Mesodermal cell (in vitro differentiated cells): ENCODE results near the gene ATP6V0C.
A peak's percentile ranks its signal among the peaks of the same experiment; 100 is the strongest.

Experiments used
- H3K27ac ChIP-seq: 2 replicates; pipeline ENCODE4 v1.7.0; 2013; ENCODE audit warnings: mild to moderate bottlenecking, low read depth, low read length, moderate library complexity; ENCODE audit not compliant: severe bottlenecking
- H3K36me3 ChIP-seq: 2 replicates; pipeline ENCODE4 v1.7.1; 2013; ENCODE audit warnings: mild to moderate bottlenecking, low read length, moderate library complexity; ENCODE audit not compliant: control insufficient read depth, insufficient read depth
- H3K4me1 ChIP-seq: one replicate; pipeline ENCODE4 v1.7.1; 2013; ENCODE audit warnings: mild to moderate bottlenecking, low read length; ENCODE audit not compliant: insufficient read depth, control insufficient read depth, poor library complexity, severe bottlenecking
- H3K4me3 ChIP-seq: 2 replicates; pipeline ENCODE4 v1.7.0; 2013; ENCODE audit warnings: low read length, control low read depth, mild to moderate bottlenecking; ENCODE audit not compliant: insufficient read depth, poor library complexity, severe bottlenecking; ENCODE audit errors: extremely low read depth
- H3K9me3 ChIP-seq: 2 replicates; pipeline ENCODE4 v1.7.1; 2013; ENCODE audit warnings: mild to moderate bottlenecking, low read length, moderate library complexity; ENCODE audit not compliant: control insufficient read depth
- WGBS, 2 experiments: methylation state at CpG; one replicate each; pipeline ENCODE4 v1.1.5; 2013; ENCODE audit warnings: missing lambda C conversion rate in 2 of 2; ENCODE audit not compliant: insufficient coverage in 2 of 2; 5-methylcytosine and 5-hydroxymethylcytosine counted together

ATP6V0C gene

DNA sequence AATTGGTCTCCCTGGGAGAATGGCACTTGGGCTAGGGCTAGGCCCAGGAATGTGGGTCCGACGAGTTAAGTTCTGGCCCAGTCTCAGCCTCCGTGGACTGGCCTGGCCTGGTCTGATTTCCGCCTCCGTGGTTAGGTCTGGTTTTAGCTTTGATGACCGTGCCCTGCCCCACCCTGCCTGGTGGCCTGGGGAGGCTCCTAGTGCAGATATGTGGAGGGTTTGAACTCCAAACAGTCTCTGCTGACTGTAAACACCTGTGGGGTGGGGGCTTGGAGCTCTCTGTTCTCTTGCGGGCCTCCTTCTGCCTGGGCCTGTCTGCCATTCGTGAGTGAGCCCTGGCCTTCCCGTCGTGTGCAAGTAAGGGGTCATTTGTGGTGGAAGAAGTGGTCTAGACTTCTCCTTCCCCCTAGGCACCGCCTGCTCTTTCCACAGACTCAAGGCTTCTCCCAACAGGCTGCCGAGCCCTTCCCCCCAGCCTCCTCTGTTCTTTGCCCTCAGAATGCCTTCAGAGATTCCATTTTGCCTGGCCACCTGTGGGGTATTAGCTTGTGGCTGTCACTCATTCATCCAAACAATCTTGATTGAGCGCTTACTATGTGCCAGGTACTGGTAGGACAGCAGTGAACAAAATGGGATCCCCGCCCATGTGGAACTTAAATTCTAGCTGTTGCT lies 1.6 kb downstream of the ATP6V0C start:
- Histone ChIP-seq H3K4me1 (peaks cover 39% of the 10 kb centered on the region), H3K36me3 (peaks cover 15% of the 10 kb centered on the region), H3K4me3 (peak overlapping the region; percentile 82), H3K9me3 (no peaks in the 10 kb centered on the region), H3K27ac (peak overlapping the region; percentile 62)
- WGBS, 2 experiments = 72 to 75% methylated on average over 6 to 8 of the region's 14 CpGs

DNA sequence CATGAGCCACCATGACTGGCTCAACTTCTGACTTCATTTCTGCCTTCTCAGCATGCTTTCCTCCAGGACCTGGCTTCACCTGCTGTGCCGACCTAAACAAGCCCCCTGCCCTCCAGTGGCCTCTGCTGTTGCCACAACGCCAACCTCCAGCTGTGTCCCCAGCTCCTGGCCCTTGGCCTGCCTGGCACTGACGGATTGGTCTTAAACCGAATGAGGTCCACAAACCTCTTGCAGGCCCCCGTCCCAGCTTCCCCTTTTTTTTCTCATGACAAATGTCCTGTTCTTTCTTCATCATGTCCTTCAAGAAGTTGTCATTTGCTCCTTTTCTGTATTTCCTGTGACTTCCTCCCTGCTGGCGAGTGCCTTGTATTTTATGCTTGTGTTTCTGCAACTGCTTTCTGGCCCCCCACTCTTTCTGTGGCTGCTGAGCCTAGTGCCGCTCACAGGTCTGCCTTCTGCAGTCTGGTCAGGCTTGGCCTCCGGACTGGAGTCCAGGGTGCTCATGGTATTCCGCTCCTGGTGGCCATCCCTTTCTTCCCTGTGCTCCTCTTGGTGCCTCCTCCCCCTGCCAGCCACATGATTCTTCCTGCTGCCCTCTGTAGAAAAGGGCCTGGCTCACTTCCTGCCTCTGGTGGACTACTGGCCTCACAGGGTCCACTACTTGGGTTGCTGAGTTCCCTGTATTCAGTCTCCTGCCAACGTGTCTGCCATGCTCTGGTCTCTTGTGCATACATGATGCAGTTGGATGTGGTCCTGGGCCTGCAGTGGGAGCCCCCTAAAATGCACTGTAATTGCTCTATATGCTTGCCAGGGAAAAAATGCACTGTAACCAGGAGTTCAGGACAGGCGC lies 2.9 kb downstream of the ATP6V0C start:
- Histone ChIP-seq H3K4me3 (no peak overlapping the region), H3K9me3 (no peaks in the 10 kb centered on the region), H3K27ac (peak overlapping the region; percentile 10), H3K36me3 (peaks cover 21% of the 10 kb centered on the region), H3K4me1 (peaks cover 40% of the 10 kb centered on the region)
- WGBS, 2 experiments = 90 to 95% methylated on average over 11 of the region's 11 CpGs

DNA sequence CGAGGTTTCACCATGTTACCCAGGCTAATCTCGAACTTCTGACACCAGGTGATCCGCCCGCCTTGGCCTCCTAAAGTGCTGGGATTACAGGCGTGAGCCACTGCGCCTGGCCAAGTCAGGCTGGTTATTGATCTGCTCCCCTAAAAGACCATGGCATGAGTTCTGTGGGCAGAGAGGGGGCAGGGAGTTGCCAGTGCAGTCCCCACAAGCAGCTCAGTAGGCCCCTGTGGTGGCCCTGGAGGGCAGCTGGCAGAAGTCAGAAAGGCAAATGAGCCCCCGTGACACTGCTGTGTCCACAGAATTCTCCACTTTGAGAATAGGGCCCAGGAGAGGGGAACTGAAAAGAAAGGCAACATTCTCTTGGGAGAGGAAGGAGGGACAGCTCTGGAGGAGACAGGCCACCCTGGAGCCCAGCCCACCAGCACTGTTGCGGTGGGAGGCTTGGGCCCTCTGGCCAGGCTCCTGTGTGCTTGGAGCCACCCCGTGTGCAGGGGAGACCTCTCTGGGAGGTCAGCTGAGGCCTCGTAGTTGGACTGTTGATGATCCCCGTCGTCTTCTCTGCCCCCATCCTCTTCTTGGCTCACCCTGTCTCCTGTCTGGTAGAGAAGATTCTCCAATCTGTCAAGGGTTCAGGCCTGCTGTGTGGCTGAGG lies 4.3 kb downstream of the ATP6V0C start:
- H3K9me3 ChIP-seq = no peaks in the 10 kb centered on the region
- H3K4me3 ChIP-seq = no peak overlapping the region
- peaks cover 38% of the 10 kb centered on the region for H3K4me1 ChIP-seq
- peak overlapping the region; percentile 10 for H3K27ac ChIP-seq
- WGBS, 2 experiments = 86 to 96% methylated on average over 6 to 12 of the region's 12 CpGs
- peaks cover 31% of the 10 kb centered on the region for H3K36me3 ChIP-seq

DNA sequence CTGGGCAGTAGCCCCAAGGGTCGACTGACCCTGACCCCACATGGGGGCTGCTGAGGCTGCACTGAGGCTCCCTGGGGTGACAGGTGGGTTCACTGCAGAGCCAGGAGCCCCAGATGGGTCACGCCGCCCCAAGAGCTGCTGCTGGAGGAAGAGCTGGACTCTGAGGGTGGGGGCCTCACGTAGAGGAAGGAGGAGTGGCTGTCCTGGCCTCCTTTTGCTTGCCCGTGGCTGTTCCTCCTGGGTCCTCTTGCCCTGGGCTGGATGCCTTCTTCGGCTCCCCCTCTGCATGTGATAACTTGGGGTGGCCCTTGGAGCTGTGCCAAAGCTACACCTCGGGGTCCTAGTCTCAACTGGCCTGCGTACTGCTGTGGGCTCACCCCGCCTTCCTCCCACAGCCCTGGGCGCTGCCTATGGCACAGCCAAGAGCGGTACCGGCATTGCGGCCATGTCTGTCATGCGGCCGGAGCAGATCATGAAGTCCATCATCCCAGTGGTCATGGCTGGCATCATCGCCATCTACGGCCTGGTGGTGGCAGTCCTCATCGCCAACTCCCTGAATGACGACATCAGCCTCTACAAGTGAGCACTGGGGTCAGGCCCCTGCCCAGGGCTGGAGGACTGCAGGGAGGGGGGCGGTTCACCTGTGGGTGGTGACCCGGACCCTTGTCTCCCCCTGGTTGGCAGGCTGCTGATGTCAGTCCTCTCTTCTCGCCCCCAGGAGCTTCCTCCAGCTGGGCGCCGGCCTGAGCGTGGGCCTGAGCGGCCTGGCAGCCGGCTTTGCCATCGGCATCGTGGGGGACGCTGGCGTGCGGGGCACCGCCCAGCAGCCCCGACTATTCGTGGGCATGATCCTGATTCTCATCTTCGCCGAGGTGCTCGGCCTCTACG lies 5.3 kb downstream of the ATP6V0C start:
- WGBS, 2 experiments = 94% methylated on average over 36 to 39 of the region's 39 CpGs
- H3K36me3 ChIP-seq = peaks cover 41% of the 10 kb centered on the region
- peak overlapping the region; percentile 79 for H3K27ac ChIP-seq
- no peaks in the 10 kb centered on the region for H3K9me3 ChIP-seq
- H3K4me3 ChIP-seq = peak overlapping the region; percentile 16
- H3K4me1 ChIP-seq = peaks cover 38% of the 10 kb centered on the region

DNA sequence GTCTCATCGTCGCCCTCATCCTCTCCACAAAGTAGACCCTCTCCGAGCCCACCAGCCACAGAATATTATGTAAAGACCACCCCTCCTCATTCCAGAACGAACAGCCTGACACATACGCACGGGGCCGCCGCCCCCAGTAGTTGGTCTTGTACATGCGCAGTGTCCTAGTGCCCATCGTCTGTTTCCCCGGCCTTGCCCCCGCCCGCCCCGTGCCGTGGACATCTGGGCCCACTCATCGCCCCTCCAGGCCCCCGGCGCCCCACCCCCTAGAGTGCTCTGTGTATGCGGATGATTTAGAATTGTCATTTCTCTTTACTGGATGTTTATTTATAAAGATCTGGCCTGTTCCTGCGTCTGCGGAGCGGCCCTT lies 5.9 kb downstream of the ATP6V0C start:
- H3K27ac ChIP-seq = peak overlapping the region; percentile 79
- 68 to 86% methylated on average over 10 to 15 of the region's 22 CpGs for WGBS, 2 experiments
- H3K4me1 ChIP-seq = peaks cover 38% of the 10 kb centered on the region
- H3K36me3 ChIP-seq = peaks cover 47% of the 10 kb centered on the region
- H3K9me3 ChIP-seq = no peaks in the 10 kb centered on the region
- peak overlapping the region; percentile 16 for H3K4me3 ChIP-seq

DNA sequence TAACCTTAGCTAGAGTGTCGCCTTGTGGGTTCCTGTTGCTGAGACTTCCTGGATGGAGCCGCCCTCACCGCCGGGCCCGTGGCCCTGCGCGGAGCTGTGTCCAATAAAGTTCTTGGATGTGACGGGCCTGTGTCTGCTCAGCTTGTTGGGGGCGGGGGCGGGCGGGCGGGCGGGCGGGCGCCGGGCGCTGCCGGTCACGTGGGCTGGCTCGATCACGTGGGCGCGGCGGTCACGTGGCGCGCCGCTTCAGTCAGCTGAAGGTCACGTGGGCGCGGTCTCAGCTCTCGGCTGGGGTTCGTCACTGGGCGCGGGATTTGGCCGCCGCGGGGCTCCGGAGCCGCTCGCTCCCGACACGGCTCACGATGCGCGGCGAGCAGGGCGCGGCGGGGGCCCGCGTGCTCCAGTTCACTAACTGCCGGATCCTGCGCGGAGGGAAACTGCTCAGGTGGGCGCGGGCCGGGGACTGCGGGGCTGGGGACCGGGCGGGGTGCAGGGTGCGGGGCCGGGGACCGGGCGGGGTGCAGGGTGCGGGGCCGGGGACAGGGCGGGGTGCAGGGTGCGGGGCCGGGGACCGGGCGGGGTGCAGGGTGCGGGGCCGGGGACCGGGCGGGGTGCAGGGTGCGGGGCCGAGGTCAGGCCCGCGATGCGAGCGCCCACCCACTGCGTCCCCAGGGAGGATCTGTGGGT lies 6.5 kb downstream of the ATP6V0C start, which contains the start of gene AMDHD2:
Gene AMDHD2, plus strand, starts transcription at position 275 of the 687 bp plus-strand sequence. Its CDS starts 88 bp downstream, at position 363.
- H3K4me3 ChIP-seq = peak within 1 kb of the TSS; percentile 56
- peaks cover 37% of the 10 kb centered on the region for H3K4me1 ChIP-seq
- peaks cover 51% of the 10 kb centered on the region for H3K36me3 ChIP-seq
- WGBS, 2 experiments = 2 to 3% methylated on average over 17 to 38 of the region's 83 CpGs
- H3K27ac ChIP-seq = peak within 1 kb of the TSS; percentile 79
- H3K9me3 ChIP-seq = no peaks in the 10 kb centered on the region

DNA sequence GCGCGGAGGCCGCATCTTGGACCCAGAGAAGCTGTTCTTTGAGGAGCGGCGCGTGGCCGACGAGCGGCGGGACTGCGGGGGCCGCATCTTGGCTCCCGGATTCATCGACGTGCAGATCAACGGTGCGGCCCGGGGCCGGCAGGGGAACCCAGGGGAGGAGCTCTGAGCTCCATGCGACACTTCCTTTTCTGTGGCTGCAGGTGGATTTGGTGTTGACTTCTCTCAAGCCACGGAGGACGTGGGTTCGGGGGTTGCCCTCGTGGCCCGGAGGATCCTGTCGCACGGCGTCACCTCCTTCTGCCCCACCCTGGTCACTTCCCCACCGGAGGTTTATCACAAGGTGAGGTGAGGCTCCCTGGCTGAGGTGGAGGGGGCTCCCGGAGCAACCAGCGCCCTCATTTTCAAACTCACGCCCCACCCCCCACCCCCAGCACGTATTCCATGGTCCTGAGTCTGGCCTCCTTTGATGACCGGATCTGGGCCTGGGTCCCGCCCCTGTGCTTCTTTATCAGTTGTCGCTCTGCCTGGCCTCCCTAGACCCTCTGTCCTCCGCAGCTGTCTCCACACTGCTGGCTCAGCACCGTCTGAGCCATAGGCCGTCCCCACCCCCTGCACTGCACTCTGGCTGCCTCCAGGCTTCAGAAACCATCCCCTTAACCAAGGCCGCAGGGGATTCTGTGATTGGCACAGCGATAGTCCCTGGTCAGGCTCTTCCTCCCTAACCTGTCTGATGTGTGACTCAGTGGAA lies 7.2 kb downstream of the ATP6V0C start:
- H3K36me3 ChIP-seq = peaks cover 50% of the 10 kb centered on the region
- peak overlapping the region; percentile 57 for H3K27ac ChIP-seq
- H3K4me3 ChIP-seq = peak overlapping the region; percentile 56
- WGBS, 2 experiments = 21% methylated on average over 27 to 31 of the region's 41 CpGs
- H3K9me3 ChIP-seq = no peaks in the 10 kb centered on the region
- peaks cover 30% of the 10 kb centered on the region for H3K4me1 ChIP-seq

DNA sequence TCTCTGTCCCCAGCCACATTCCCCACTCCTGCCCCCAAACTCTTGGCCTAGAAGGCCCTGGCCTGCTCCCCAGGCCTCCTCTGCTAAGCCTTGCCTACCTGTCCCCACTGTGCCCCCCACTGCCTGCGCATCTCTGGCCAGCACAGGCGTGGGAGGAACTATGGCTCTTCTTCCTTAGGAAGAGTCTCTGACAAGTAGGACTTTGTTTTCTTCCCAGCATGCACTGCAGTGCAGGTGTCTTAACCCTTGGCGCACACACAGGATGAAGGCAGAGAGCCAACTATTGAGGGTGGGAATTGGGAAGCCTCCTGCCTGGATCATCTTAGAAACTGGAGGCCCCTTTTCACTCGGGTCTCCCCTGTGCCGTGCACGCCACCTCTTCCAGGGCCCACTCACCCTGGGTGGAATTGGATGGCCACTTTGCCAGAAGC lies 10.1 kb downstream of the ATP6V0C start:
- Histone ChIP-seq H3K36me3 (peaks cover 64% of the 10 kb centered on the region), H3K4me3 (no peak overlapping the region), H3K9me3 (no peaks in the 10 kb centered on the region), H3K27ac (no peak overlapping the region), H3K4me1 (peaks cover 10% of the 10 kb centered on the region)
- 88 to 98% methylated on average over 5 of the region's 6 CpGs for WGBS, 2 experiments

DNA sequence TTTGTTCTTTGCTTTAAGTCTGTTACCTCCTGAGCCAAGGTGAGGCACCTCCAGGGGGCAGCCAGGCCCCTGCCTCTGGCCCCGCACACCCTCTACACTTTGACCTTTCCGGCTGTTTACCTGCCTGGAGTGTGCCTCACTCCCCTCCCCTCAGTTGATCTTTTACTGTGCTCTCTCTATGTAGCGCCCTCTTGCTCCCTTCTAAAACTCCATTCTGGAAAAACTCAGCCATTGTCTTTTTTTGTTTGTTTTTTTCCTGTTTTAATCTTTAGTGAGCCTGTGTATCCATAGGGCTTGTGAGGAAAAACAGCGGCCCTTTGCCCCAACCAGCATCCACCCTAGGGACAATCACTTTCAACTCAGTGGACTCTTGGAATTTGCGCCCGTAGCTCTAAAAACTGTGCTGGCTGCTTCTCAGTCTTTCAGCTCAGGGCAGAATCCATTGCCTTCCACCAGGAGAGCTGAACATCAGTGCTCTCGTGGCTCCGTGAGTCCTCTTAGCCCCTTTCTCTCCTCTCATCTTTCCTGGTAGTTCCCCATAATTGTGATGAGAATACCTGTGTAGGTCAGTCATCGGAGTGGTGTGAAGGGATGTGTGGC lies 10.7 kb downstream of the ATP6V0C start:
- H3K36me3 ChIP-seq = peaks cover 65% of the 10 kb centered on the region
- no peak overlapping the region for H3K4me3 ChIP-seq
- 96 to 98% methylated on average over 5 to 7 of the region's 9 CpGs for WGBS, 2 experiments
- H3K27ac ChIP-seq = no peak overlapping the region
- peaks cover 8% of the 10 kb centered on the region for H3K4me1 ChIP-seq
- no peaks in the 10 kb centered on the region for H3K9me3 ChIP-seq
